ENCODE data around the gene BRI3BP.
A peak's percentile ranks its signal among the peaks of the same experiment; 100 is the strongest.
"Not testable (repeated sequence)": the region's sequence is repeated elsewhere in the genome, so short reads cannot be mapped to it uniquely, and the experiment has no call there.

The BRI3BP gene

DNA sequence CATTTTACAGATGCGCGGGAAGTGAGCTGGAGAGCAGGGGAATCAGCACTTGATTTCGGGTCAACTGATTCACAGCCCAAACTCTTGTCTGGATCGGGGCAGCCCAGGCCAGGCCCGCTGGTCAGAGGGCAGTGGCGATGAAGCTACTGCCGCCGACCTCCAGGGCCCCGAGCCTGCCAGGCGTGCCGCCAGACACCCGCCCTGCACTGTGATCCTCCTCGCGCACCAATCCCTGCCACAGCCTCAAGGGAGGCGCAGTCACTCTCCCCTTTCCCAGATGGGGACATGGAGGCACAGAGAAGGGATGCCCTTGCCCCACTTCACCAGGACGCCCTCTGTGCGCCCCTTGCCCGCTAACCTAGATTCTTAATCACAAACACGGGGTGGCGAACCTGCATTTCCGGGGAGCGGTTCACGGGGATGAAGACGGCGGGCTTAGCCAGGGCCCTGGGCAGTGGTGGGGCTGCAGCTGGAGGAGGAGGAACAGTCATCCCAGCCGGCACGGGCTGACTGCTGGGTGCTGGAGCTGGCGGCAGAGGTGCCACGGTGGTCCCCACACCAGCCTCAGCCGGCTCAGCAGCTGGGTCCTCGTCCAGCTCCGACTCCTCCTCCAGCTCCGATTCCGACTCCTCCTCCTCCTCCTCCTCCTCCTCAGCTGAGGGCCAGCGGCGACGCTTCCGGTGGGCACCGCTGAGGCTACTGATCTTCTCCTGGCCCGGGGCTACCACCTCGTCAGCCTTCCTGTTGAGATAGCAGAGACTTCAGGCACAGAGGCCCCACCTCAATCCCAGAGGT lies 13.2 kb upstream of the BRI3BP start:
- TF ChIP-seq JUND (IDR thresholded peaks at IDR 0.05; ENCODE audit: low read depth) = no peak
- DNase-seq (ENCODE audit: low read depth in 1 of 2, low spot score in 1 of 2) = no peak
- in situ Hi-C loops (cut with HindIII; ENCODE audit: low pct_unique_long_range_greater_than_20kb, low sequenced_read_pairs) = no loop called here

DNA sequence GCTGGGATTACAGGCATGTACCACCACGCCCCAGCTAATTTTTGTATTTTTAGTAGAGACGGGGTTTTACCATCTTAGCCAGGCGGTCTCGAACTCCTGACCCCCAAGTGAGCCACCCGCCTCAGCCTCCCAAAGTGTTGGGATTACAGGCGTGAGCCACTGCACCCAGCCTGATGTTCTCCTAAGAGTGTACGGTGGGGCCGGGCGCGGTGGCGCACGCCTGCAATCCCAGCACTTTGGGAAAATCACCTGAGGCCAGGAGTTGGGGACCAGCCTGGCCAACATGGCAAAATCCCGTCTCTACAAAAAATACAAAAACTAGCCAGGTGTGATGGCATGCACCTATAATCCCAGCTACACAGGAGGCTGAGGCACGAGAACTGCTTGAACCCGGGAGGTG lies 6.6 kb upstream of the BRI3BP start:
- DNase-seq (ENCODE audit: low read depth in 1 of 2, low spot score in 1 of 2); in situ Hi-C loops (cut with HindIII; ENCODE audit: low pct_unique_long_range_greater_than_20kb, low sequenced_read_pairs): not testable (repeated sequence)

DNA sequence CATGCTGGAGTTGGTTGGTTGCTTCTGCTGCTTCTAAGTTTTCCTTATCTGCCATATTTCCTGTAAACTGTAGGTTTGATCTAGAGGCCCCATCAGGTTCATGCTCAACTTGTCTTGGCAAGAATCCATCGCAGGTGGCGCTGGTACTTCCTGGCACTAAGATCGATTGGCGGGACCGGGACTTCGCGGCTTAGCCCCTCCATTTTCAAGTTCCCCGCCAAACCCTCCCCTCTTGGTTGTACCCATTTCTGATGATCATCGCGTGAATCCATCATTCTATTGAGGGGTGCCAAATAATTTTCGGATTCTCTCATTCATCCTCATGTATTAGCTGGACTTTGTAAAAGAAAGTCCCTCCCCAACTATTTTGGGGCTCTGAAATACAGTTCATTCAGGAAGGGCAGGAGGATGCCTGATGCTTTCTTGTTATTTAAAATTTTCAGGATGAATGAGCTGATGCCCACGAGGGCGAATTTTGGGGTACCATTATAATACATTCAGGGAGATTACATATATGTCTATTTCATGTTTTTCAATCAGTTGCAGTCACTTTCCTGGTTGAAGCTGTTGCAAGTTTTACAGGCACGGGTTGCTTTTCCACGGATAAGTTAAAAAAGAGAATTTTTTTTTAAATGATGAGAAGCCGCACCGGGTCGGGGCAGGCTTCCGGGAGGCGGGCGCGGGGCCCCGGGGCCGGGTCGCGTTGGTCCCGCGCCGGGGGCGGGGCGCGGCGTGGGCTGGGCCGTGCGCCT lies 395 bp upstream of the BRI3BP start:
- in situ Hi-C loops (cut with HindIII; ENCODE audit: low pct_unique_long_range_greater_than_20kb, low sequenced_read_pairs) = no loop called here
- no peak for TF ChIP-seq JUND (IDR thresholded peaks at IDR 0.05; ENCODE audit: low read depth)
- DNase-seq (ENCODE audit: low read depth in 1 of 2, low spot score in 1 of 2) = peak; percentile 79 to 92

DNA sequence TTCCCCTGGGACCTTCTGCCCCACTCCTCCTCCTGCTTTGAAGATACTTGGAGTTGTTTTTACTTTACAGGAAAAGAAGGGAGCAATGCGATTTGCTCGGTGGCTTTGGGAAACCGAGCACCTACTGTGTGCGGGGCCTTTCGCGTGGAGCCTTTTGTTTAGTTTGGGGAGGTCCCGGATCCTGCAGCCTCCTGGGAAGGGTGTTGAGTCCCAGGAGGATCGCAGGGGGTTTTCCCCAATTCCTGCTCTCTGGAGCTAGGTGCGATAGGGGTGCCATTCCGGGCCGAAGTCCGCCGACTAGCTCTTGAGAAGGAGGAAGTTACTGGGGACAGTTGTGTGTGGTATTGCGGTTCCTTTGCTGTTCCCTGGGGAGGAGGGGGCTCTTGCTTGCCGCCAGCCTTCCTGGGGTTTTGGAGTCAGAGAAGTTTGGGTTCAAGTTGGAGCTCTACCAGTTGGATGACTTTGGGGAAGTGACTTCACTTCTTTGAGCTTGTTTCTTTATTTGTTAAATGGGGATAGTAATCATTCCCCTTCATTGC lies 1.1 kb downstream of the BRI3BP start:
- TF ChIP-seq JUND (IDR thresholded peaks at IDR 0.05; ENCODE audit: low read depth) = no peak
- no peak for DNase-seq (ENCODE audit: low read depth in 1 of 2, low spot score in 1 of 2)
- in situ Hi-C loops (cut with HindIII; ENCODE audit: low pct_unique_long_range_greater_than_20kb, low sequenced_read_pairs) = no loop called here

DNA sequence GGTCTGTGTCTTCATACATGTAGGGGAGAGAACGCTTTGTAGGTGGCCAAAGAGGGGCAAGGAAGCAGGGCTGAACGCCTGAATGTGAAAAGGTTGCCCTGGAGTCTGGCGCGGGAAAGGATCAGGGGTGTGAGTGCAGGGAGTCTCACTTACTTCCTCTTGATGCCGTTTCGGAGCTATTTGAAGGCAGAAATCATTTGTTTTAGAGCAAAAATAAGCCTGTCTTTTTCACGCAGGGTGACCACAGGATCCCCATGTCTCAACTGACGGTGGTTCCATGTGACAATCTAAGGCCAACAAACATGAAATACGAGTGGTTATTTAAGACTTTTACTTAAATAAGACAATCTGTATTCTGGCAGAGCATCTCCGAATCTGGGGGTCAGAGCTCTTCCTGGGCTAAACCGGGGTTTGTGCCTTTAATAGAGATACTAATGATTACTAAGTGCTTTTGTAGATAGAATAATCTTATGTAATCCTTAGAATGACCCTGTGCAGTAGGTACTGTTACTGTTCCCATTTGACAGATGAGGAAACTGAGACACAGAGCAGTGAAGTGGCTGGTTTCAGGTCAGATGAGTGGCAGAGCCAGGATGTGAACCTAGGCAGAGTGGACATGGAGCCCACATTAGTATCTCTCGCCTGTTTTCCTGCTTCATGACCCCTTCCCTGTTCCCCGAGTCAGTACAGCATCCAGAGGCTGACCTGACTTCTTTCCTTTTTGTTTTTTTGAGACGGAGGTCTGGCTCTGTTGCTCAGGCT lies 1.9 kb downstream of the BRI3BP start:
- no peak for DNase-seq (ENCODE audit: low read depth in 1 of 2, low spot score in 1 of 2)
- in situ Hi-C loops (cut with HindIII; ENCODE audit: low pct_unique_long_range_greater_than_20kb, low sequenced_read_pairs) = no loop called here
- TF ChIP-seq JUND (IDR thresholded peaks at IDR 0.05; ENCODE audit: low read depth) = no peak

DNA sequence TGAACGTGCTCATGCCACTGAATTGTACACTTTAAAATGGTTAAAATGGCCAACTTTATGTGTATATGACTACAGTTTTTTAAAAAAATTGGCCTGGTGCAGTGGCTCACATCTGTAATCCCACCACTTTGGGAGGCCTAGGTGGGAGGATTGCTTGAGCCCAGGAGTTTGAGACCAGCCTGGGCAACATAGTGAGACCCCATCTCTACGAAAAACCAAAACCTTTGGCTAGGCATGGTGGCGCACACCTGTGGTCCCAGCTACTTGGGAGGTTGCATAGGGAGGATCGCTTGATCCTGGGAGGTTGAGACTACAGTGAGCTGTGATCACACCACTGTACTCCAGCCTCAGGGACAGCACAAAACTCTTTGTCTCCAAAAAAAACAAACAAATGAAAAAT lies 5.3 kb downstream of the BRI3BP start:
- in situ Hi-C loops (cut with HindIII; ENCODE audit: low pct_unique_long_range_greater_than_20kb, low sequenced_read_pairs) = no loop called here
- no peak for TF ChIP-seq JUND (IDR thresholded peaks at IDR 0.05; ENCODE audit: low read depth)
- DNase-seq (ENCODE audit: low read depth in 1 of 2, low spot score in 1 of 2) = no peak

DNA sequence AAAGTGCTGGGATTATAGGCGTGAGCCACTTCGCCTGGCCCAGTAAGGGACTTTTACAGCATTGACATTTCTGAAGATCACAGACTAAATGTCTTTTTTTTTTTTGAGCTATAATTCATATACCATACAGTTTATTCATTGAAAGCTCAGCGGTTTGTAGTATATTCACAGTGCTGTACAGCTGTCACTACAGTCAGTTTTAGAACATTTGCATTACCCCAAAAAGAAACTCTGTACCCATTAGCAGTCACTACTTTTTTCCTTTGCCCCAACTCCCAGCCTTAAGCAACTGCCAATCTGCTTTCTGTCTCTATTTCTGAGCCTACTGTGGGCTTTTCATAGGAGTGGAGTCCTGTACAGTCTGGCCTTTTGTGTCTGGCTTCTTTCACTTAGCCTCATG lies 8.2 kb downstream of the BRI3BP start:
- no peak for TF ChIP-seq JUND (IDR thresholded peaks at IDR 0.05; ENCODE audit: low read depth)
- DNase-seq (ENCODE audit: low read depth in 1 of 2, low spot score in 1 of 2) = no peak
- in situ Hi-C loops (cut with HindIII; ENCODE audit: low pct_unique_long_range_greater_than_20kb, low sequenced_read_pairs) = no loop called here

DNA sequence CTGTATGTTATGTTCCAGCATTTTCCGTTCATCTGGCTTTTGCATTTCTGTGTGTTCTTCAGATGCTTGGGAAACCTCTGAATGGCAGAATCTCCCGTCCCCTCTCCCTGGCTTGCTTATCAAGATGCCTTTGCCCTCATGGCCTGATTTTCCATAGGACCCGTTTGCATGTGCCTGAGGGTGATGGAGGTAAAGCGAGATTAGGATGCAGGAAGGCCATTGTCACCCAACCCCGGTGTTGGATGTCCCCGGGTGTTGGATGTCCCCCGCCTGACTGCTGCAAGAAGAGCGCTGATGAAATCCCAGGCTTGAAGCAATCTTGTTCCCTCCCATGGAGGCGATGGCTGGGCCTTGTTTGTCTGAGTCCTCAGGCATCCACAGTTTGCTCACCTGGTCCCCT lies 9.6 kb downstream of the BRI3BP start:
- DNase-seq (ENCODE audit: low read depth in 1 of 2, low spot score in 1 of 2) = no peak
- no peak for TF ChIP-seq JUND (IDR thresholded peaks at IDR 0.05; ENCODE audit: low read depth)
- in situ Hi-C loops (cut with HindIII; ENCODE audit: low pct_unique_long_range_greater_than_20kb, low sequenced_read_pairs) = no loop called here

DNA sequence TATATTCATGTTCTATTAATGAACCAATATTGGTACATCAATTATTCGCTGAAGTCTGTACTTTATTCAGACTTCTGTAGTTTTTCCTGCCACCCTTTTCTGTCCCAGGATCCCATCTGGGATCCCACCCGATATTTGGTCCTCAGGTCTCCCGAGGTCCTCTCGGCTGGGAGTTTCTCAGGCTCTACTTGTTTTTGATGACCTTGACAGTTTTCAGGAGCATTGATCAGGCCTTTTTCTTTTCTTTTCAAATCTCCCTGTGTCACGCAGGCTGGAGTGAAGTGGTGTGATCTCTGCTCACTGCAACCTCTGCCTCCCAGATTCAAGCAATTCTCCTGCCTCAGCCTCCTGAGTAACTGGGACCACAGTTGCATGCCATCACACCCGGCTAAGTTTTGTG lies 11.2 kb downstream of the BRI3BP start:
- no peak for DNase-seq (ENCODE audit: low read depth in 1 of 2, low spot score in 1 of 2)
- in situ Hi-C loops (cut with HindIII; ENCODE audit: low pct_unique_long_range_greater_than_20kb, low sequenced_read_pairs) = no loop called here
- TF ChIP-seq JUND (IDR thresholded peaks at IDR 0.05; ENCODE audit: low read depth) = no peak

DNA sequence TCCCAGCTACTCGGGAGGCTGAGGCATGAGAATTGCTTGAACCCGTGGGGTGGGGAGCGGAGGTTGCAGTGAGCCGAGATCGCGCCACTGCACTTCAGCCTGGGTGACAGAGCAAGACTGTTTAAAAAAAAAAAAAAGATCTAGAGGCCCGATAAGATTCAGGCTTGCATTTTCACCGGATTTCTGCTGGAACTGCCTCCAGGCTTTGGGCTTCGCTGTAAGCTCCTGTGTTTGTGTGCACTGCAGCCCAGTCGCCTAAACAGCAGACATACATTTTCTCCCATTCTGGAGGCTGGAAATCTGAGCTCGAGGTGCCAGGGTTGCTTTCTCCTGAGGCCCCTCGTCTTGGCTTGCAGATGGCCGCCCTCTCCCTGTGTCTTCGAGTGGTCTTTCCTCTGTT lies 12.2 kb downstream of the BRI3BP start:
- in situ Hi-C loops (cut with HindIII; ENCODE audit: low pct_unique_long_range_greater_than_20kb, low sequenced_read_pairs) = no loop called here
- no peak for TF ChIP-seq JUND (IDR thresholded peaks at IDR 0.05; ENCODE audit: low read depth)
- DNase-seq (ENCODE audit: low read depth in 1 of 2, low spot score in 1 of 2) = no peak

DNA sequence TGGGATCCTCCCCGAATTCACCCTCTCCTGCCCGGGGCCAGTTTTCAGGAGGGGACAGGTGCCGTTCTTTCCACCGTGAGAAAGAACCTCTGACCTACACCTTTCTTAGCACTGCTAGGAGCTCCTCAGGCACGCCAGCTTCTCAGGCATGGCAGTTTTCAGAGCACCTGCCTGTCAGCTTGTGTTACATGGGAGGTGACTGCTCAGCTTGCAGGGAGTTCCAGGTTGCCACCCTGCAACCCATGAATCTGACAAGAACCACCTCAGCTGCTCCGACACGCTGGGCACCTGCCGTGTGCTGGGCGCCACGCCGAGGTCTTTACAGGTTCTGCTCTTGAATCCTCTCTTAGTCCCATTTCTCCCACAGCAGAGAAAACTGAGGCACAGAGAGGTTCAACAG lies 12.9 kb downstream of the BRI3BP start:
- no peak for TF ChIP-seq JUND (IDR thresholded peaks at IDR 0.05; ENCODE audit: low read depth)
- DNase-seq (ENCODE audit: low read depth in 1 of 2, low spot score in 1 of 2) = no peak
- in situ Hi-C loops (cut with HindIII; ENCODE audit: low pct_unique_long_range_greater_than_20kb, low sequenced_read_pairs) = no loop called here

DNA sequence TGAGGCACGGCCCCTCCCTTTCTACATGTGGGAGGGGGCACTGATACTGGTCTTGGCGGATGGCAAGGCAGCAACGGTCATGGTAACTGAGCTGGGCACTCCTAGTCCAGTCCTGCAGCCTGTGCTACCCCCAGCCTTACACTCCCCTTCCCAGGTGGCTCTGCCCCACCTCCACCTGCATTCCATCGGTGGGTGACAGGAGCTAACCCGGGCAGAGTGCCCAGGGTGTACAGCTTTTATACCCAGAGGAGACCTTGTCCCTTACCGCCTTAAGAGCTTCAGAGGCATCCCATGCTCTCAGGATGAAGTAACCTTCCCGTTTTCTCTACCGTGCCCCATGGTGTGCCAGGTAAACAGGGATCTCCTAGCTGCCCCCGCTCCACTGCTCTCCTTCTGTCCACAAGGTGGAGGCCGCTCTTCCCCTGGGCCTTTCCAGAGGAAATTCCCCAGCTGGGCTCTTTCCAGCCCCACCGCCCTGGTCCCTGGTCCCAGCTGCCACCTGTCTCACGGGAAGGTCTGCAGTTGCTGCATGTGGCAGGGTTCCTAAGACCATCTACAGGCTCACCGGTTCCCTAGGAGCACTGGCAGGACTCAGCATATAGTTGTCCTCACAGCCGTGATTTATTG lies 20.5 kb downstream of the BRI3BP start:
- in situ Hi-C loops (cut with HindIII; ENCODE audit: low pct_unique_long_range_greater_than_20kb, low sequenced_read_pairs) = no loop called here
- DNase-seq (ENCODE audit: low read depth in 1 of 2, low spot score in 1 of 2) = no peak
- no peak for TF ChIP-seq JUND (IDR thresholded peaks at IDR 0.05; ENCODE audit: low read depth)
